K562 (cell line): ENCODE measurements around the gene WDR81. TPM values are rescaled to one million over a fixed set of nuclear protein-coding genes. Genes with fewer than 3 reads are reported as not detected.

Source experiments
- ASH1L ChIP-seq: fragments of 450-650 bp; IDR thresholded peaks from 2 replicates; pipeline ENCODE4 v1.6.1; 2018; ENCODE audit warnings: borderline replicate concordance, mild to moderate bottlenecking, low read depth; ENCODE audit not compliant: partially characterized antibody
- BRD9 ChIP-seq: fragments of 450-650 bp; IDR thresholded peaks from 2 replicates; pipeline ENCODE4 v1.6.1; 2018; ENCODE audit warnings: low read depth; ENCODE audit not compliant: partially characterized antibody
- CSDE1 ChIP-seq, 2 experiments: fragments of 450-650 bp; IDR thresholded peaks; 2 replicates each; pipeline ENCODE4 v1.6.1; 2016; ENCODE audit warnings: mild to moderate bottlenecking in 1 of 2
- CXXC5 ChIP-seq: fragments of 250-450 bp; sonication (Bioruptor Pico); IDR thresholded peaks from 2 replicates; pipeline ENCODE4 v1.8.0; 2022; ENCODE audit warnings: inconsistent platforms, mild to moderate bottlenecking, moderate library complexity
- DACH1 ChIP-seq: fragments of 450-650 bp; IDR thresholded peaks from 2 replicates; pipeline ENCODE4 v1.6.1; 2018; ENCODE audit not compliant: partially characterized antibody
- ETV1 ChIP-seq: fragments of 450-650 bp; conservative IDR thresholded peaks from 2 replicates; pipeline ENCODE4 v1.6.1; 2016; ENCODE audit warnings: missing genetic modification characterization, control low read depth, low read depth, missing compliant biosample characterization
- FOXJ2 ChIP-seq: fragments of 200-800 bp; sonication (Bioruptor generic); IDR thresholded peaks from 2 replicates; pipeline ENCODE4 v1.6.1; 2016; ENCODE audit warnings: missing genetic modification characterization, missing compliant biosample characterization
- FOXP4 ChIP-seq: sonication (generic); formaldehyde crosslinking; IDR thresholded peaks from 2 replicates; pipeline ENCODE4 v1.8.0; 2022; ENCODE audit warnings: mild to moderate bottlenecking, missing genetic modification reagents, borderline replicate concordance
- GATAD2B ChIP-seq: fragments of 450-650 bp; IDR thresholded peaks from 2 replicates; pipeline ENCODE4 v1.6.1; 2017; ENCODE audit warnings: mild to moderate bottlenecking, borderline replicate concordance
- GMEB1 ChIP-seq: fragments of 250-450 bp; sonication (Bioruptor Pico); IDR thresholded peaks from 2 replicates; pipeline ENCODE4 v1.4.0; 2020; ENCODE audit warnings: mild to moderate bottlenecking
- HDAC8 ChIP-seq: fragments of 450-650 bp; IDR thresholded peaks from 2 replicates; pipeline ENCODE4 v1.6.1; 2016; ENCODE audit warnings: mild to moderate bottlenecking, missing genetic modification characterization, moderate library complexity, missing compliant biosample characterization
- MAZ ChIP-seq, 2 experiments: fragments of 450-650 bp in 1 of 2; sonication (generic) in 1 of 2; formaldehyde crosslinking; IDR thresholded peaks in 1 of 2; conservative IDR thresholded peaks in 1 of 2; 2 replicates each; pipeline versions ENCODE4 v1.4.0 to v1.5.0; 2020; ENCODE audit warnings: mild to moderate bottlenecking in 1 of 2, missing genetic modification reagents in 1 of 2
- POLR3A ChIP-seq: IDR thresholded peaks from 2 replicates; pipeline ENCODE4 v1.6.1; 2011; ENCODE audit warnings: borderline replicate concordance, mild to moderate bottlenecking, moderate library complexity; ENCODE audit not compliant: insufficient read length, insufficient read depth; ENCODE audit errors: extremely low read depth
- RBM34 ChIP-seq: fragments of 200-400 bp; formaldehyde crosslinking; IDR thresholded peaks from 2 replicates; pipeline ENCODE4 v1.6.1; 2018; ENCODE audit warnings: low read length, borderline replicate concordance; ENCODE audit not compliant: insufficient read depth
- SMAD4 ChIP-seq: fragments of 250-450 bp; sonication (Bioruptor Pico); conservative IDR thresholded peaks from 2 replicates; pipeline ENCODE4 v1.8.0; 2021; ENCODE audit warnings: inconsistent platforms, mild to moderate bottlenecking, moderate library complexity
- USF1 ChIP-seq: sonication (generic); formaldehyde crosslinking; IDR thresholded peaks from 2 replicates; pipeline ENCODE4 v1.9.0; 2022; ENCODE audit warnings: mild to moderate bottlenecking, missing genetic modification reagents
- ZBTB7A ChIP-seq: IDR thresholded peaks from 2 replicates; pipeline ENCODE4 v1.6.1; 2011; ENCODE audit warnings: low read depth, mild to moderate bottlenecking, low read length, moderate library complexity, borderline replicate concordance; ENCODE audit not compliant: control insufficient read depth
- ZFP30 ChIP-seq: fragments of 250-450 bp; sonication (Bioruptor Pico); IDR thresholded peaks from 2 replicates; pipeline ENCODE4 v1.8.0; 2022; ENCODE audit warnings: moderate library complexity, mild to moderate bottlenecking, inconsistent platforms, borderline replicate concordance
- ZNF668 ChIP-seq: fragments of 250-450 bp; sonication (Bioruptor Pico); IDR thresholded peaks from 2 replicates; pipeline ENCODE4 v1.8.0; 2022; ENCODE audit warnings: mild to moderate bottlenecking, inconsistent platforms
- polyA plus RNA-seq, 8 experiments: library from polyadenylated mRNA; depleted of rRNA in 4 of 8; stranded (reverse) in 5 of 8; unstranded in 3 of 8; fragments of >200 nt; fragmentation: Nextera tagmentation in 2 of 8; fragmentation: Illumina TruSeq in 1 of 8; extraction: Ambion mirVana in 2 of 8; extraction: Trizol in 1 of 8; gene quantifications; 2 replicates each; pipeline versions ENCODE4 v1.2.1 to v1.2.3, GENCODE V29; 2011 to 2014; ENCODE audit warnings: inconsistent platforms in 1 of 8, missing spikeins in 1 of 8
- total RNA-seq, 7 experiments: library from RNA; depleted of rRNA in 6 of 7; stranded (reverse); fragments of >200 nt in 6 of 7; fragmentation: Illumina TruSeq in 2 of 7; extraction: Trizol in 2 of 7; gene quantifications; 2 replicates each; pipeline versions ENCODE4 v1.2.1 to v1.2.3, GENCODE V29; 2011 to 2021; ENCODE audit warnings: low replicate concordance in 1 of 7
- TF ChIP-seq, protein P1 (sequence below): fragments of 450-650 bp; IDR thresholded peaks from 2 replicates; pipeline ENCODE4 v1.6.1; 2018; ENCODE audit warnings: mild to moderate bottlenecking, low read depth; ENCODE audit not compliant: partially characterized antibody

The WDR81 gene
- total and polyA plus RNA-seq, 9 of the 15 experiments (the other 6 are each of a cell fraction or from before 2014, with no cell fraction given) = 0.01 to 17.1 (median 3.3) TPM

DNA sequence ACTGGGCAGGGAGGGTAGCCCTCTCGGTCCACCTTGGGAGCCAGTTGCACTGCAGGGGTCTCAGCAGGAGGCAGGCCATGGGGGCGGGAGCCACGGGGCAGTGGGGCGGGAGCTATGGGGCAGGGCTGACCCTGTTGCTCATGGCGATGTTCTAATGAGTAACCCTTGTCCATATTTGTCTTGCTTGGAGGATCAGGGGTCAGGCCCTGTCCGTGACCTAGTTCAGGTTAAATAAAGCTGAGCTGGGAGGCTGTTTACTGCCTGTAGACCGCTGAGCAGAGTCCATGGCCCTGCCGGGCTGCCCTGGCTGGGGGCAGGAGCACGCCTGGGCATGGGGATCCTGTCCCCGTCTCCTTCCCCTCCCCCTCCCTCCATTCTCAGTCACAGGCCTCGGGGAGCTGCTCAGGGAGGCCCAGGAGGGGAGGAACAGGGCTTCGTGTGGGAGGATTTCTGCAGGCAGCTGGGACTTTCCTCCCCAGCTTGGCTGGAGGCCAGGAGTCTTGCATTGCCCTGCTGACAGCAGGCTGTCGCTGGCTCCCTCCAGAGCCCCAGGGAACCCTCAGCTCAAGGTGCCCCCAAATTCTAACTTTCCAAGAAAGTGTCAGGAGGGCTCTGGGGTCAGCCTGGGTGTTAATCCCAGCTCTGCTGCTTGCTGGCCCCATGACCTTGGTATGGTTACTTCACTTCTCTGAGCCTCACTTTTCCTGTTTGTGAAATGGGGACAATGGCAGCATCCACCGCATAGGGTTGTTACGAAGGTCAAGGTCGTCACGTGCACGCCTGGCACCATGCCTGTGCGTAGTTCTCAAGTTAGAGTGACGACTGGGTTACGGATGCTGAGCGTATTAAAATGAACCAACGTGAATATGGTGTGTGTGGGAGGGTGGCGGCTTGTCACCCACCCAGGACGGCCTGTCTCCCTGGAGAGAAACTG is 12.1 kb downstream of the WDR81 start (continued):
- TF ChIP-seq, protein P1, sequence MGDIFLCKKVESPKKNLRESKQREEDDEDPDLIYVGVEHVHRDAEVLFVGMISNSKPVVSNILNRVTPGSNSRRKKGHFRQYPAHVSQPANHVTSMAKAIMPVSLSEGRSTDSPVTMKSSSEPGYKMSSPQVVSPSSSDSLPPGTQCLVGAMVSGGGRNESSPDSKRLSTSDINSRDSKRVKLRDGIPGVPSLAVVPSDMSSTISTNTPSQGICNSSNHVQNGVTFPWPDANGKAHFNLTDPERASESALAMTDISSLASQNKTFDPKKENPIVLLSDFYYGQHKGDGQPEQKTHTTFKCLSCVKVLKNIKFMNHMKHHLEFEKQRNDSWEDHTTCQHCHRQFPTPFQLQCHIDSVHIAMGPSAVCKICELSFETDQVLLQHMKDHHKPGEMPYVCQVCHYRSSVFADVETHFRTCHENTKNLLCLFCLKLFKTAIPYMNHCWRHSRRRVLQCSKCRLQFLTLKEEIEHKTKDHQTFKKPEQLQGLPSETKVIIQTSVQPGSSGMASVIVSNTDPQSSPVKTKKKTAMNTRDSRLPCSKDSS = no peak
- TF ChIP-seq FOXP4 (no peak), ZBTB7A (0 out of 2 replicates have a peak, but pooled peaks have one; percentile 21), ETV1 (tag) (no peak), USF1 (CRISPR knock-in tag) (no peak), DACH1 (peak; percentile 49), HDAC8 (tag) (no peak), BRD9 (no peak), SMAD4 (CRISPR knock-in tag) (no peak; the same call in 1 of the 2 replicates), FOXJ2 (tag) (0 out of 2 replicates have a peak, but pooled peaks have one; percentile 26), CSDE1 (IDR thresholded peaks at IDR 0.05) (no peak), MAZ (CRISPR knock-in tag; conservative IDR thresholded peaks at IDR 0.05 in 1 of 2, IDR thresholded peaks at IDR 0.05 in 1 of 2) (peak; percentile 67 to 76), ASH1L (no peak), ZFP30 (CRISPR knock-in tag) (no peak), GMEB1 (no peak), ZNF668 (CRISPR knock-in tag) (no peak), POLR3A (no peak), GATAD2B (no peak), CXXC5 (CRISPR knock-in tag) (0 out of 2 replicates have a peak, but pooled peaks have one; percentile 7), RBM34 (no peak)
